Ovary (tissue), 3 donors: Measurements from ENCODE around the gene FXYD1.

ENCODE experiments used
- POLR2A ChIP-seq: fragments of 450-650 bp; IDR thresholded peaks from one replicate; pipeline ENCODE4 v1.6.1; 2017; ENCODE audit warnings: antibody characterized with exemption, mild to moderate bottlenecking, moderate library complexity
- TF ChIP-seq, protein P1 (sequence below), 3 donors: fragments of 450-650 bp in 2 of 3; fragments of 200-600 bp in 1 of 3; IDR thresholded peaks; one replicate each; pipeline versions ENCODE4 v1.5.1 to v1.8.0; 2016 to 2022; ENCODE audit warnings: antibody characterized with exemption in 3 of 3, mild to moderate bottlenecking in 1 of 3
- donor health status: DM: no; HTN: no; CAD: no.

DNA sequence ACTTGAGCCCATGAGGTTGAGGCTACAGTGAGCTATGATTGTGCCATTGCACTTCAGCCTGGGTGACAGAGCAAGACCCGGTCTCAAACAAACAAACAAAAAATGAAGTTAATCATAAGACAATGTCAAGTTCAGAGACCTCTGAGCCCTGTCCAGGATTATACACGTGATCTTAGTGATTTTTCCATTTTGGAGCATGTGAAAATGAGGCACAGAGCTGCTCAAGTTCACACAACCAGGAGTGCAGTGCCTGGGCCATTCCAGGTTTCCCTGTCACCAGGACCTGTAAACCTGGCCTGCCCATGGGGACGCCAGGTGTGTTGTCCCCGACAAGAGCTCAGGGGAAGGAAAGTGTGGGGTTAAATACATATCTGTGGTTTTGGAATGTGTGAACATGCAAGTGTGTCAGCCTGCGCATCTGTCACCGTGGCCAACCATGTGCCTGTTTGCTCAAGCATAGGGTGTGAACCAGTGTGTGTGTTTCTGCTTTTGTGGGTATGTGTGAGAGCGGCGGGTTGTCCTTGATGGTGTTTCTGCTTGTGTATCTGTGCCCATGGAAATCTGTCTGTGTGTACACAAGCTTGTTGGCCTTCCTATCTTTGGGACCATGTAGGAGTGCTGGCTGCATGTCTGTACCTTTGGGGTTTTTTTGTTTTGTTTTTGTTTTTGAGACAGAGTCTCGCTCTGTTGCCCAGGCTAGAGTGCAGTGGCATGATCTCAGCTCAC, 1.5 kb upstream of the FXYD1 start:
- TF ChIP-seq, protein P1, sequence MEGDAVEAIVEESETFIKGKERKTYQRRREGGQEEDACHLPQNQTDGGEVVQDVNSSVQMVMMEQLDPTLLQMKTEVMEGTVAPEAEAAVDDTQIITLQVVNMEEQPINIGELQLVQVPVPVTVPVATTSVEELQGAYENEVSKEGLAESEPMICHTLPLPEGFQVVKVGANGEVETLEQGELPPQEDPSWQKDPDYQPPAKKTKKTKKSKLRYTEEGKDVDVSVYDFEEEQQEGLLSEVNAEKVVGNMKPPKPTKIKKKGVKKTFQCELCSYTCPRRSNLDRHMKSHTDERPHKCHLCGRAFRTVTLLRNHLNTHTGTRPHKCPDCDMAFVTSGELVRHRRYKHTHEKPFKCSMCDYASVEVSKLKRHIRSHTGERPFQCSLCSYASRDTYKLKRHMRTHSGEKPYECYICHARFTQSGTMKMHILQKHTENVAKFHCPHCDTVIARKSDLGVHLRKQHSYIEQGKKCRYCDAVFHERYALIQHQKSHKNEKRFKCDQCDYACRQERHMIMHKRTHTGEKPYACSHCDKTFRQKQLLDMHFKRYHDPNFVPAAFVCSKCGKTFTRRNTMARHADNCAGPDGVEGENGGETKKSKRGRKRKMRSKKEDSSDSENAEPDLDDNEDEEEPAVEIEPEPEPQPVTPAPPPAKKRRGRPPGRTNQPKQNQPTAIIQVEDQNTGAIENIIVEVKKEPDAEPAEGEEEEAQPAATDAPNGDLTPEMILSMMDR (IDR thresholded peaks at IDR 0.05) = no peak
- TF ChIP-seq POLR2A = no peak
